ENCODE results near the gene BORCS5. TPM values are rescaled to one million over a fixed set of nuclear protein-coding genes. Genes with fewer than 3 reads are reported as not detected.

Gene BORCS5
- total and polyA plus RNA-seq, 7 donors, result 4.3 to 13.3 (median 11.0) TPM

DNA sequence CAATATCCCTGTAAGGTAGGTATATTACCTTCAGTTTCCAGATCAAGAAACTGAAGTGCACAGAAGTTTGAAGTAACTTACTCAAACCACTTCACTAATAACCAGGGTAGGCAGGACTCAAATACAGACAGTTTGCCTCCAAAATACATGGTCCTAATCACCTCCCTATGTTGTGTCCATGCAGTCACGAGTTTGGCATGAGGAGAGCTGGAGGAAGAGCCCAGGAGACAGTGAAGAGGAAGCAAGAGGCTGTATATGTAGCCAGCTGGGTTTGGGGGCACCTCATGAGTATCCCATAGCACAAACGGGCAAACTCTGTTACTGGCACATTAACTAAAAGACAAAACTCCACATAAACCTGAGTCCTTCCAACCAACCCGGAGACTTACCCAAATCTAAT lies 126.6 kb downstream of the BORCS5 start:
- TF ChIP-seq, protein P1, sequence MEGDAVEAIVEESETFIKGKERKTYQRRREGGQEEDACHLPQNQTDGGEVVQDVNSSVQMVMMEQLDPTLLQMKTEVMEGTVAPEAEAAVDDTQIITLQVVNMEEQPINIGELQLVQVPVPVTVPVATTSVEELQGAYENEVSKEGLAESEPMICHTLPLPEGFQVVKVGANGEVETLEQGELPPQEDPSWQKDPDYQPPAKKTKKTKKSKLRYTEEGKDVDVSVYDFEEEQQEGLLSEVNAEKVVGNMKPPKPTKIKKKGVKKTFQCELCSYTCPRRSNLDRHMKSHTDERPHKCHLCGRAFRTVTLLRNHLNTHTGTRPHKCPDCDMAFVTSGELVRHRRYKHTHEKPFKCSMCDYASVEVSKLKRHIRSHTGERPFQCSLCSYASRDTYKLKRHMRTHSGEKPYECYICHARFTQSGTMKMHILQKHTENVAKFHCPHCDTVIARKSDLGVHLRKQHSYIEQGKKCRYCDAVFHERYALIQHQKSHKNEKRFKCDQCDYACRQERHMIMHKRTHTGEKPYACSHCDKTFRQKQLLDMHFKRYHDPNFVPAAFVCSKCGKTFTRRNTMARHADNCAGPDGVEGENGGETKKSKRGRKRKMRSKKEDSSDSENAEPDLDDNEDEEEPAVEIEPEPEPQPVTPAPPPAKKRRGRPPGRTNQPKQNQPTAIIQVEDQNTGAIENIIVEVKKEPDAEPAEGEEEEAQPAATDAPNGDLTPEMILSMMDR (IDR thresholded peaks at IDR 0.05), result no peak
- ATAC-seq, result no peak
- Histone ChIP-seq H3K4me3 (no peak overlapping the region), H3K27me3 (ENCODE audit: insufficient read depth in 3 of 3, low read length in 2 of 3) (no peaks in the 10 kb centered on the region), H3K36me3 (ENCODE audit: insufficient read depth in 1 of 2, low read depth in 1 of 2) (peaks cover 0 to 60% of the 10 kb centered on the region in 2 donors), H3K27ac (no peak overlapping the region), H3K9me3 (no peaks in the 10 kb centered on the region), H3K4me1 (no peaks in the 10 kb centered on the region)
- intact Hi-C loops (cut with DNase I), result no loop called here
- no peak for DNase-seq
- WGBS, 3 donors, result 70 to 80% (median 80%) methylated on average over 3 of the region's 3 CpGs

DNA sequence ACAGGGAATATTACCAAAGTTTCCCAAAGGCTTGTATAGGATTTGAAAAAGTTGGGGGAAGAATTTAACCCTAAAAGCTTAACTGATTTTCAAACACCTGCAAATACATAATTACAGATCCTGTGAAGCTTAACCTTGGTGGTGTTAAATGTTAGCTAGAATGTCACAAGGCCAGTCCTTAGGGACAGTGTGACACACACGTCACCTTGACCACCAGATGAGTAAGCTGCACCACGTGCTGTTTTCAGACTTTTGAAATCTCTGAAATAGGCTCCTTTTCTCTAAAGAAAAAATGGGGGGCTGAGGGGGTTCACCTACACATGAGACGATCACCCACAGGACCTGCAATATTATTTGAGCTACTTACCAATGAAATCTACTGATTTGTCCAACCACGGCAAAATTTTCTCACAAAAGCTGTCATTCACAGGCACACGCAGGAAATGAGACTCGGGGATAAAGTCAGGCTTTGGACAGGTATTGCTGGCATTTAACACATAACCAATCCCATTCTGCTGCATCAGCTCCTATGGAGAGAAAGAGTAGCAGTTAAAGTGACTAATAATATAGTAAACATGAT lies 129.9 kb downstream of the BORCS5 start:
- DNase-seq, result no peak
- Histone ChIP-seq H3K36me3 (ENCODE audit: insufficient read depth in 1 of 2, low read depth in 1 of 2) (peaks cover 0 to 43% of the 10 kb centered on the region in 2 donors), H3K4me3 (no peak overlapping the region), H3K27ac (no peak overlapping the region), H3K4me1 (no peaks in the 10 kb centered on the region), H3K9me3 (no peaks in the 10 kb centered on the region), H3K27me3 (ENCODE audit: insufficient read depth in 3 of 3, low read length in 2 of 3) (no peaks in the 10 kb centered on the region)
- ATAC-seq, result peak in 3 of 4 donors; percentile 67 to 74 (median 67)
- intact Hi-C loops (cut with DNase I), result no loop called here
- WGBS, 3 donors, result 73 to 82% (median 77%) methylated on average over 6 of the region's 6 CpGs
- TF ChIP-seq, protein P1 (IDR thresholded peaks at IDR 0.05), result no peak

DNA sequence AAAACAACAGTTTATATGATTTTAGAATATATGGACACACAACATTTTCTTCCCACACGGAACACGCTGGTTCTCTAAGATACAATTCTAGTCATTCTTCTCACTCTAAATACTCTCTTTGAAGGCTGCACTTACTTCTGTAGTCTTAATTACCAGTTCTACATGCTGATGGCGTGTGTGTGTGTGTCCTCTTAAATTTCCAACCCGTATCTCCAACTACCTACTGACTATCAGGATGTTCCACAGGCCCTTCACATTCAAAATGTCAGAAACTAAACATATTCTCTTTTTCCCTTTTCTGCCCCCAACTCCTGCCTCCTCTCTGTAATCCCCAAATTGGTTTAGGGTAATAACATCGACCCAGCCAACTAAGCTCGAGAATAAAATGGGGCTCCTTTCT lies 130.6 kb downstream of the BORCS5 start:
- Histone ChIP-seq H3K4me1 (no peaks in the 10 kb centered on the region), H3K27ac (no peak overlapping the region), H3K27me3 (ENCODE audit: insufficient read depth in 3 of 3, low read length in 2 of 3) (no peaks in the 10 kb centered on the region), H3K9me3 (no peaks in the 10 kb centered on the region), H3K36me3 (ENCODE audit: insufficient read depth in 1 of 2, low read depth in 1 of 2) (peaks cover 0 to 42% of the 10 kb centered on the region in 2 donors), H3K4me3 (no peak overlapping the region)
- ATAC-seq, result no peak
- no peak for DNase-seq
- TF ChIP-seq, protein P1 (IDR thresholded peaks at IDR 0.05), result no peak
- 94 to 97% (median 94%) methylated on average over 6 of the region's 6 CpGs for WGBS, 3 donors
- intact Hi-C loops (cut with DNase I), result no loop called here

DNA sequence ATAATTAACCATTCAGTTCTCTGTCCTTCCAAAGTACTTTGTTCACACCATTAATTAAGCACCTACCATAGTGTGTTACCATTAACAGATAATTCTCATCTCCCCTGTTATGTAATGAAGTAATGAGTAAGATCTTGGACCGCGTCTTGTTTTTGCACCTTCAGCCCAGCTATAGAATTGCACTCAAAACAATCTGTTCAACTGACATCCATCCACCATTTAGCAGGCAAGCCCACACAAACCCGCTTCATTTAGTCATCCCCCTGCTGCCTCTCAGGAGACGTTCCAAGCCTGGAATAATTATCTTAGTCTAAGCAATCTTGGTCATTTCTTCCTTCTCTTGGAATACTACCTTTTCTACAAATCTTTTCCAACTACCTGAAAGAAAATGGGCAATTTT lies 131.4 kb downstream of the BORCS5 start:
- H3K27me3 ChIP-seq (ENCODE audit: insufficient read depth in 3 of 3, low read length in 2 of 3), result no peaks in the 10 kb centered on the region
- 88 to 96% (median 92%) methylated on average over 4 of the region's 4 CpGs for WGBS, 3 donors
- TF ChIP-seq, protein P1 (IDR thresholded peaks at IDR 0.05), result no peak

More for the DNA sequence above, 131.4 kb downstream of the BORCS5 start:
- Histone ChIP-seq H3K9me3 (no peaks in the 10 kb centered on the region), H3K27ac (no peak overlapping the region), H3K4me1 (no peaks in the 10 kb centered on the region), H3K36me3 (ENCODE audit: insufficient read depth in 1 of 2, low read depth in 1 of 2) (peaks cover 0 to 34% of the 10 kb centered on the region in 2 donors), H3K4me3 (no peak overlapping the region)
- ATAC-seq, result no peak
- intact Hi-C loops (cut with DNase I), result no loop called here
- no peak for DNase-seq

Measured in psoas muscle (tissue), 8 donors.